ENCODE results near the gene TLDC2. TPM values are rescaled to one million over a fixed set of nuclear protein-coding genes. Genes with fewer than 3 reads are reported as not detected.

The TLDC2 gene
- polyA plus RNA-seq, 3 donors: not detected

- Mint-ChIP-seq H3K4me1 (peaks cover 16% of the 10 kb centered on the region), H3K9me3 (no peaks in the 10 kb centered on the region), H3K4me3 (no peak overlapping the region), H3K36me3 (peaks cover 9 to 22% of the 10 kb centered on the region in 2 donors), H3K27me3 (ENCODE audit: low read depth in 3 of 3) (peaks cover 2 to 5% (median 3%) of the 10 kb centered on the region in 3 donors), H3K27ac (no peak overlapping the region)
- Histone ChIP-seq H3K79me2 (ENCODE audit: insufficient read depth, low read length) (no peaks in the 10 kb centered on the region), H3K4me3 (replicated peaks in 1 of 3; ENCODE audit: low read depth in 2 of 3, low read length in 3 of 3) (no peak overlapping the region), H2AFZ (ENCODE audit: insufficient read depth, low read depth, low read length, poor library complexity, severe bottlenecking) (no peak overlapping the region), H3K4me1 (ENCODE audit: control insufficient read depth in 1 of 2, insufficient read depth in 2 of 2, low read length in 2 of 2) (peaks cover 11 to 14% of the 10 kb centered on the region in 2 donors), H3K36me3 (replicated peaks in 1 of 2; ENCODE audit: control insufficient read depth in 1 of 2, insufficient read depth in 2 of 2, low read length in 2 of 2) (peaks cover 0 to 15% of the 10 kb centered on the region in 2 donors), H3K27me3 (ENCODE audit: control insufficient read depth in 2 of 2, insufficient read depth in 2 of 2, low read length in 2 of 2) (no peaks in the 10 kb centered on the region), H3K4me2 (replicated peaks; ENCODE audit: extremely low read depth, low read length, poor library complexity, severe bottlenecking) (no peak overlapping the region), H3K9me3 (replicated peaks in 1 of 2; ENCODE audit: control insufficient read depth in 1 of 2, insufficient read depth in 1 of 2, low read length in 2 of 2) (no peaks in the 10 kb centered on the region), H3K27ac (ENCODE audit: low read depth in 1 of 2, low read length in 2 of 2) (no peak overlapping the region), H4K20me1 (ENCODE audit: insufficient read depth, low read length) (no peaks in the 10 kb centered on the region), H3K9ac (ENCODE audit: insufficient read depth, low read length, poor library complexity, severe bottlenecking) (no peak overlapping the region)
- intact Hi-C loops (cut with micrococcal nuclease): no loop called here
- WGBS (ENCODE audit: insufficient coverage): 100% methylated on average over 2 of the region's 3 CpGs
- no peak for TF ChIP-seq CTCF (IDR thresholded peaks at IDR 0.05)
- no peak for DNase-seq
Observed at GRCh38 chr20:36876473-36876833, 515 bp downstream of the TLDC2 start.

DNA sequence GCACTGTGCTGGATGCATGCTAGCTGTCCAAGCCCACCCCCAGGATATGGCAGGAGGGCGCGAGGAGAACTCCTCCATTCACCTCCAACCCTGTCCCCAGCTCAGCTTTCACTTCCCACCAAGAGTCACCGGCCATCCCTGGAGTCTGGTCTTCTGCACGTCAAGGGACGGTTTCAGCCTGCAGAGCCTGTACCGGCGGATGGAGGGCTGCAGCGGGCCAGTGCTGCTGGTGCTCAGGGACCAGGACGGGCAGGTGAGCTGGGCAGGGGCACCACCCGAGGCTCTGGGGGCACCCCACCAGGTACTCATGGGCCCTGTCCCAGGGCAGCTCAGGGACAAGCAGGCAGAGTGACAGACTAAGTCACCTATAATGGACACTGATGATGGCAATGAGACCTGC, 3.0 kb downstream of the TLDC2 start:
- H3K4me2 ChIP-seq (replicated peaks; ENCODE audit: extremely low read depth, low read length, poor library complexity, severe bottlenecking): no peak overlapping the region
- no peak overlapping the region for H3K4me3 ChIP-seq (replicated peaks in 1 of 3; ENCODE audit: low read depth in 2 of 3, low read length in 3 of 3)
- Mint-ChIP-seq H3K4me1 (peaks cover 2% of the 10 kb centered on the region), H3K36me3 (peaks cover 16 to 35% of the 10 kb centered on the region in 2 donors), H3K9me3 (no peaks in the 10 kb centered on the region), H3K27me3 (ENCODE audit: low read depth in 3 of 3) (peaks cover 2 to 5% (median 3%) of the 10 kb centered on the region in 3 donors), H3K27ac (no peak overlapping the region), H3K4me3 (no peak overlapping the region)
- 87% methylated on average over 10 of the region's 10 CpGs for WGBS (ENCODE audit: insufficient coverage)
- H2AFZ ChIP-seq (ENCODE audit: insufficient read depth, low read depth, low read length, poor library complexity, severe bottlenecking): no peak overlapping the region
- peaks cover 0 to 15% of the 10 kb centered on the region in 2 donors for H3K36me3 ChIP-seq (replicated peaks in 1 of 2; ENCODE audit: control insufficient read depth in 1 of 2, insufficient read depth in 2 of 2, low read length in 2 of 2)
- TF ChIP-seq CTCF (IDR thresholded peaks at IDR 0.05): no peak
- intact Hi-C loops (cut with micrococcal nuclease): no loop called here
- peaks cover under 1% of the 10 kb centered on the region for H4K20me1 ChIP-seq (ENCODE audit: insufficient read depth, low read length)
- no peak overlapping the region for H3K9ac ChIP-seq (ENCODE audit: insufficient read depth, low read length, poor library complexity, severe bottlenecking)
- H3K27me3 ChIP-seq (ENCODE audit: control insufficient read depth in 2 of 2, insufficient read depth in 2 of 2, low read length in 2 of 2): no peaks in the 10 kb centered on the region
- H3K9me3 ChIP-seq (replicated peaks in 1 of 2; ENCODE audit: control insufficient read depth in 1 of 2, insufficient read depth in 1 of 2, low read length in 2 of 2): no peaks in the 10 kb centered on the region
- H3K27ac ChIP-seq (ENCODE audit: low read depth in 1 of 2, low read length in 2 of 2): no peak overlapping the region
- no peaks in the 10 kb centered on the region for H3K79me2 ChIP-seq (ENCODE audit: insufficient read depth, low read length)
- H3K4me1 ChIP-seq (ENCODE audit: control insufficient read depth in 1 of 2, insufficient read depth in 2 of 2, low read length in 2 of 2): peaks cover 2 to 4% of the 10 kb centered on the region in 2 donors
- DNase-seq: no peak

Data from CD14-positive monocyte (primary cell).